Left lung (tissue), 10 donors: ENCODE data around the gene ST8SIA2. TPM values are rescaled to one million over a fixed set of nuclear protein-coding genes. Genes with fewer than 3 reads are reported as not detected.

Experiments used
- ATAC-seq: fragments of 200-7000 bp; cut with Tn5 transposase; one replicate; pipeline ENCODE4 v1.9.1; 2020; ENCODE audit warnings: moderate library complexity
- DNase-seq, 4 donors: peaks; one replicate each; pipeline ENCODE4 v3.0.0-alpha.2; 2013 to 2020
- H3K27ac ChIP-seq, 2 donors: fragments of 200-600 bp; sonication (generic) in 1 of 2; one replicate each; pipeline versions ENCODE4 v1.5.0 to v1.8.0; 2020 to 2021
- H3K27me3 ChIP-seq, 2 donors: fragments of 200-600 bp; sonication (generic) in 1 of 2; one replicate each; pipeline versions ENCODE4 v1.5.0 to v1.8.0; 2020 to 2021
- H3K36me3 ChIP-seq, 2 donors: fragments of 200-600 bp; sonication (generic) in 1 of 2; one replicate each; pipeline versions ENCODE4 v1.5.0 to v1.8.0; 2020 to 2021
- H3K4me1 ChIP-seq, 2 donors: fragments of 200-600 bp; one replicate each; pipeline ENCODE4 v1.8.0; 2021
- H3K4me3 ChIP-seq, 2 donors: fragments of 200-600 bp; sonication (generic) in 1 of 2; one replicate each; pipeline versions ENCODE4 v1.5.0 to v1.8.0; 2020 to 2021; ENCODE audit warnings: mild to moderate bottlenecking in 1 of 2
- H3K9me3 ChIP-seq, 2 donors: fragments of 200-600 bp; sonication (generic) in 1 of 2; one replicate each; pipeline versions ENCODE4 v1.5.0 to v1.8.0; 2020 to 2021
- CTCF ChIP-seq, 2 donors: fragments of 200-600 bp; sonication (generic) in 1 of 2; IDR thresholded peaks; one replicate each; pipeline versions ENCODE4 v1.5.0 to v1.8.0; 2021; ENCODE audit warnings: antibody characterized with exemption in 2 of 2
- intact Hi-C, 2 donors: fragments of 100-400 bp; cut with DNase I; formaldehyde crosslinking; loops; one replicate each; pipeline versions ENCODE4 v1.11.2 to v1.14.2; 2022
- polyA plus RNA-seq, 6 donors: library from polyadenylated mRNA; unstranded; fragments of 120-200 nt; gene quantifications; one replicate each; pipeline ENCODE4 v1.2.1, GENCODE V29; 2013; ENCODE audit not compliant: insufficient read length in 6 of 6
- total RNA-seq, 2 donors: library from RNA; stranded (reverse); fragmentation: NEBNext Ultra II Directional; extraction: Animal tissue kit (Norgen Biotek cat#: 25700); gene quantifications; one replicate each; pipeline ENCODE4 v1.2.1, GENCODE V29; 2021
- donor health status: DM: no; HTN: yes; CAD: no.
- donor health status: DM: no; HTN: no; CAD: no.

Gene ST8SIA2
- total and polyA plus RNA-seq, 8 donors = 0.50 to 6.1 (median 4.7) TPM; not detected in 1

- Histone ChIP-seq H3K4me3 (no peak overlapping the region), H3K27ac (no peak overlapping the region), H3K9me3 (no peaks in the 10 kb centered on the region), H3K27me3 (no peaks in the 10 kb centered on the region), H3K36me3 (no peaks in the 10 kb centered on the region), H3K4me1 (no peaks in the 10 kb centered on the region)
- TF ChIP-seq CTCF (IDR thresholded peaks at IDR 0.05) = no peak
- ATAC-seq (peak; percentile 83), DNase-seq (peak in 1 of 4 donors; percentile 28)
- intact Hi-C loops = no loop called here
These were observed 59.9 kb downstream of the ST8SIA2 start for GRCh38 chr15:92453607-92454006.

- ATAC-seq (no peak), DNase-seq (no peak)
- no peaks in the 10 kb centered on the region for H3K9me3 ChIP-seq
- no peaks in the 10 kb centered on the region for H3K4me1 ChIP-seq
- no peaks in the 10 kb centered on the region for H3K36me3 ChIP-seq
- intact Hi-C loops = no loop called here
- no peaks in the 10 kb centered on the region for H3K27me3 ChIP-seq
- no peak for TF ChIP-seq CTCF (IDR thresholded peaks at IDR 0.05)
- H3K27ac ChIP-seq = no peak overlapping the region
- H3K4me3 ChIP-seq = no peak overlapping the region
These were observed 60.9 kb downstream of the ST8SIA2 start for GRCh38 chr15:92454555-92455105.

DNA sequence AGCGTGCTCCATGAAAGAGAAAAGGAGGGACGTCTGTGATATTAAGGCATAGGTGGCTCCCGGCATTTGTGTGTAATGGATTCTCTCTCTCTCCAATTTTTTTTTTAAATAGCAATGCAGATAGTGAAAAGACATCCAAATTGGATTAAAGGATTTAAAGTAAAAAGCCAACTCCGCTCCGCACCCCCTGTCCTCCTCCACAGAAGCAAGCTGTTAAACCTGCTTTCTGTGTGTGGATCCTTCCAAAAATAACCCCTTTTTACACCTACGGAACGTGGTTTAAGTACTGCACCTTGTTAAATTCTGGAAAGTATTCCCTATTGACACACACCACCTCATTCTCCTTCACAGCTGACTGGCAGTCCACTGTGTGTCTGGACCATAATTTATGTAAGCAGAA is 61.6 kb downstream of the ST8SIA2 start:
- DNase-seq (no peak), ATAC-seq (no peak)
- Histone ChIP-seq H3K4me3 (no peak overlapping the region), H3K9me3 (no peaks in the 10 kb centered on the region), H3K36me3 (no peaks in the 10 kb centered on the region), H3K4me1 (no peaks in the 10 kb centered on the region), H3K27me3 (no peaks in the 10 kb centered on the region), H3K27ac (no peak overlapping the region)
- intact Hi-C loops = no loop called here
- no peak for TF ChIP-seq CTCF (IDR thresholded peaks at IDR 0.05)

DNA sequence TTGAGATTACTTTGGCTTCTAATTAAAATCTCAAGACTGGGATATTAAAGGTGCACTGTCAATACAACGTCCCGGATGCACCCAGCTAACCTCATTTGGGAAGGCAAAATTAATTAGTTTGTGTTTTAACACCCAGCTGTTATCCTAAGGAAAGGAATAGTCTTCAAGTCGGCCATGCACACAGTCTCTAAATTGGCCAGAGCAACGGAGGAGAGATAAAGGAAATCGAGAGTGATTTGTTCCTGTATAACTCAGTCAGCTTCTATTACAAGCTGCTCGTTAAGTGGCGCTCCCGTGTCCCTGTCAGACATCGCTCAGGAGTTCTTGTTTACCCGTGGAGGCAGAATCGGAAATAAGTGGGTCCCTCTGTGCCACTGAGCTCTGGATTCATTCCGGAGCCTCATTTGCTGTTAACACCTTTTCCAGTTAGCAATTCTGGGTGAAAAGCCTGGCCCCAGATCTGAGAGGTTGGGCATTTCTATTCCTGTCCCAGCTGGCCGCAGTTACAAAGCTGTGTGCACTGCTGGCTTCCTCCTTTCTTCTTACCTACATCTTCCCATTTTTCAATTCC is 63.9 kb downstream of the ST8SIA2 start:
- DNase-seq (no peak), ATAC-seq (no peak)
- no peak for TF ChIP-seq CTCF (IDR thresholded peaks at IDR 0.05)
- no peak overlapping the region for H3K27ac ChIP-seq
- no peaks in the 10 kb centered on the region for H3K36me3 ChIP-seq
- intact Hi-C loops = no loop called here
- H3K4me3 ChIP-seq = no peak overlapping the region
- no peaks in the 10 kb centered on the region for H3K27me3 ChIP-seq
- H3K4me1 ChIP-seq = no peaks in the 10 kb centered on the region
- H3K9me3 ChIP-seq = no peaks in the 10 kb centered on the region

DNA sequence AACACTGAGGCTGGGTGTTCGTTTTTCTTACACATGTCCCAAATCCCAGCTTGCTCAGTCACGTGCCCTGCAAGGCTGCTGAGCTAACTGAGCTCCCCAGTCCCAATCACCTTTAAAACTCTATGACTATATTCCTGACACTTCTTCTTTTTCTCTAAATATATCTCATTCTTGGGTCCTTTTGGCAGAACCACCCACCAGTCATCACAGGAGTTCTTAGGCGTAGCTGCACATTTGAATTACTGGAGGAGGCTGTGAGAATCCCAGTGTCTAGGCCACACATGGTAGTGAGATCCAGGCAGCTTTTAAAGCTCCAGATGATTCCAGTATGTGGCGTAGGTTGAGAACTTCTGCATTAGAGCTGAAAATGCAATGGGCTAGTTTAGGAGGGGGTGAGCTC is 66.3 kb downstream of the ST8SIA2 start:
- DNase-seq (no peak), ATAC-seq (no peak)
- Histone ChIP-seq H3K9me3 (no peaks in the 10 kb centered on the region), H3K27ac (no peak overlapping the region), H3K4me1 (no peaks in the 10 kb centered on the region), H3K36me3 (no peaks in the 10 kb centered on the region), H3K27me3 (no peaks in the 10 kb centered on the region), H3K4me3 (no peak overlapping the region)
- intact Hi-C loops = no loop called here
- TF ChIP-seq CTCF (IDR thresholded peaks at IDR 0.05) = no peak
